Stimulated activated CD8-positive, alpha-beta memory T cell treated with anti-CD3 and anti-CD28 coated beads, Interleukin-7, amount 100 ng/mL, for 24 hours (primary cell): Measurements from ENCODE around the gene TBC1D22A.

ENCODE experiments used
- DNase-seq: peaks from one replicate; pipeline ENCODE4 v3.0.0-alpha.2; 2020; ENCODE audit warnings: low read depth

The TBC1D22A gene

DNA sequence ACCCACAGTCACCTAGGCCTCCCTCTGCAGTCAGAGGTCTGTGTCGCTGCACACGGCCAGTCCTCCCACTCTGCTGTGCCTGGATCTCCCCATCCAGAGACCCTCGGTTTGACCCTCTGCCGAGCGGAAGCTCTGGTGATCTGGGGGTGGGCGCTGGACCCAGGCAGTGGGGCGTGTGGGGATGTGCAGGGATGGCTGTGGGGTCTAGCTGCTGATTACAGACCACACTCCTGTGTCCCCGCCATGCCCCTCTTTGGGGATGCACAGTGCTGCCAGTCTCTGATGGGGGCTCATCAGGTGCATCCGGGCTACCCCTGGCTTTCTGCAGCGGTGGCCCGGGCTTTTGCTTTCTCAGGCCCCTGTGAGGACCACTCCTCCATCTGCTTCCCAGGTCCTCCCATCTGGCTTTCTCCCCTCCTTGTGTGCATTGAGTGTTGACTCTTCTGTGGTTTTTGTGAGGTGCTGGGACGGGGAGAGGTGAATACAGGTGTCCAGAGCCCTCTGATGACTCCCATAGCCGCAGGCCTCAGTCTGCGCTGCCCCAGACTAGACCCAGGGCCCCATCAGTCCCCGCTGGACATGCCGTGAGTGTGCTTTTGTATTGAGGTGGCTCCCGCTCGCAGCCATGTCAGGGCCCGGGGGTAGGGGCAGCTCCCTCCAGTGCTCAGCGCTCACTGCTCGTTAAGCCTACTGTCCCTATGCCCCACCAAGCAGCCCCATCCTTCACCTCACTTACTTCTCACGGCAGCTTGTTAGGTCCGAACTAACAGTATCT is 251.6 kb downstream of the TBC1D22A start:
- DNase-seq = no peak

DNA sequence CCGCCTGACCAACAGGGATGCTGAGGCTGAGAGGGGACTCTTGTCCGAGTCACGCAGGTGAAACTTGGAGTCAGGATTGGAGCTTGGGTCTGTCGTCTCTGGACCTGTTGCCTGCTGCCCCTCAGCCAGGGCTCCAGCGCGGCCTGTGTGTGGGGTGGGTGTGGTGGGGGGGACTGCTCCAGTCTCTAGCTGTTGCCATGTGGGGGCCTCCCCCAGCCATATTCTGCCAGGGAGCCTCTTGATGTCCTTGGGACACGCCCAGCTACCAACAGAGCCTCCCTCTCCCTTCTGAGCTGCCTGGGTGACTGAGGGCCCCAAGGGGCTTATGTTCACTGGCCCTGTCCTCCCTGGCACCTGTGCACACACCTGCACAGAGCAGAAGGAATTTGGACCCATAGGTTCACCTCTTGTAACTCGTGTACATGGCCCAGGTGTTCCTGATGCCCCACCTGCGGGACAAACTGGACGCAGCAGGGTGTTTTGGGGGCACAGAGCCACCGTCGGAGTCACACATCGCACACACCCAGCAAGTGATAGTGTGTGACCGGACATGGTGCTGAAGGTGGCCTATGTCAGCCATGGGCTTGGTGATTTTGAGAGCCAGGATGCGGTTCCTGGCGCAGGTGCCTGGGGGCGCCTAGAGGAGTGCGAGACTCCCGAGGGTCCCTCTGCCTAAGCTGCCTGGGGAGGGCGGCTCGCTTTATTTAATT is 252.3 kb downstream of the TBC1D22A start:
- DNase-seq = no peak

DNA sequence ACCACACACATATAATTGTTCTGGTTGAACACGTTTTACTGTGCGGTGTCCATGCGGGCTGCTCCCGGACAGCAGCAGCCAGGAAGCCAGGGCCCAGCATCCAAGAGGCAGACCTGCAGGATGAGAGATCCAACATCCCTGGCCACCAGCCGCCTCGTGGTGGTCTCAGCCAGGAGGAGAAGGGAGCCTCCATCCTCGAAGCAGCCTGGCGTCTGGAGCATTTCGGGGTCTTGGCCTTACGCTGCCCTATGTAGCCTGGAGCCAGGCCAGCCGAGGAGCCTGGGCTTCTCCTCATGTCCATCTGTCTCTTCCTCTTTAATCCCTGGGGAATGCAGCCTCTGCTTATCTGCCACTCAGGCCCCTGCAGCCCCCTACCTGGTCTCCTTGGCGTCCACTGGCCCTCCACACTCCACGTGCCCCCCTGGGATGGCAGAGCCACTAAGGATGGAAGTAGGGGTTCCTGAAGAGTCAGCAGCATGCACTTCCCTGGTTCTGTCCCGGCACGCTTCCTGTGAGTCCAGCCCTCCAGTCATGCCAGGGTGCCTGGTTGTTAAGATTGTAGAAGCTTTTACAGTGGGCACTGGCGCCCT is 253.2 kb downstream of the TBC1D22A start:
- no peak for DNase-seq

DNA sequence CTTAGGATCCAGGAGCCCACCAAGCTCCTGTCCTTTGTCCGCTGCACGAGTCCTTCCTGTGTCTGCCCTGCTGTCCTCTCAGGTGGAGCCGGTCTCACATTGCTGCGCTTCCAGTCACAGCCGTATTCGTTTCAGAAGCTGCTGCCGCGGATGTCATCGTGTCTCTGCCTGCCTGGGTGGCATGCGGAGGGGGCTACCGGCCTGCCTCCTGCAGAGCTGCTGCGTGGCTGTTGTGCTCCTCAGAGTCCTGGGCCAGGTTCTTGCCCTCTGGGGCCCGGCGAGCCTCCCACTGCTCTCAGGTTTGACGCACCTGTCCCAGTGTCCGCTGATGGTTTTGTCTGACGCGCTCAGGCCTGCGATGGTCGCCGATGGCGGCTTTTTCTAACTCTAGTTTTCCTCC is 254.2 kb downstream of the TBC1D22A start:
- DNase-seq = no peak

DNA sequence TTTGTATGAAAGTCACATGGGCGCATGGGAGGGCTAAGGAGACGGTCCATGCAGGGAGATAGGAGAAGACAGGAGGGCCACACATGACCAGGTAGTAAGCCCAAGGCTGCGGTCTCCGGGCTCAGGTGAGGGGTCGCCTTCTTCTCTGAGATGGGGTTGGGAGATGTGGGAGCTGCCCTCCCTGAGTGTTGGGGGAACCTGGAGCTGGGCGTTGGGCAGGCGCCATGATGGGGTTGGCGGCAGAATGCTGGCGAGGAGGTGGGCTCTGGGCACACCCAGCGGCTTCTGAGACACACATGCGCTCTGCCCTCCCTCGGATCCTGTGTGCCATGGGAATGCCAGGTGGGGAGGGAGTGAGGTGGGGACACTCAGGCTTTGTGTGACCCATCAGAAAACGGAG is 254.8 kb downstream of the TBC1D22A start:
- DNase-seq = no peak

DNA sequence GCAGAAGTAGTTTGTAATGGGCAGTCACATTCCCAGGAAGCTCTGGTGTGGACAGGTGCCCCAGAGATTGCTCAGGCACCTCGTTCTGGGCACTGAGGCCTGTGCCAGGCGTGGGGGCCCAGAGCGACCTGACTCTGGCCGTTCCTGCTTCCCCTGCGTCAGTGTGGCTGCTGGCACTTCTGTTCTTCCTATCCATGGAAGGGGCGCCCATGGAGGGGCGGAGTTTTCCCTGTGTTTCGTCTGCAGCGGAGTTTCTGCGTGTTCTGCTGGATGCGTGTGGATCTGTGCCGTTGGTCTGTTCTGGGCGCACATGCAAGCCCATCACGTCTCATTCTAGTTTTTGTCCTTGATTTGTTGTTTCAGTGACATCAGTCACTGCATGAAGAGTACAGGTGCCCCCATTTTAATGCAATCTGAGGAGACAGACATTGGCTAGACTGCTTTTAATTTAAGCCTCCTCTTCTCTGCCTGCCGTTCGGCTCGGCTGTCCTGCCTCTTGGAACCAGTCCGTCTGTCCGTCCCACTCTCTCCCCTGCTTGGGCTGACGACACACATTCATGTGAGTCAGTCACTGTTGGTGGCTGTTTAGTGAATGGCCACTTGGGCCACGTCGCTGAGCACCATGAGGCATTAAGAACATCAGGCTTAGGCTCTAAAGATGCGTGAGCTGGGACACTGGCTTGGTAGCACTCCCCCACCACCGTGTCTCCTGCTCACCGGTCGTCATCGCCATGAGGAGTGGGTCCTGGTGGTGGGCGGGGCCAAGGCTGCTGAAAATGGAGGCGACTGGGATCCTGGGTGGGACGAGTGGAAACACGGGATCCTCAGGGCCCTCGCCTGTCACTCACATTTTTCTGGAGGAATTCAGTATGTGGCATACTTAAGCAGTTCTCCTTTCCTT is 255.8 kb downstream of the TBC1D22A start:
- DNase-seq = no peak

DNA sequence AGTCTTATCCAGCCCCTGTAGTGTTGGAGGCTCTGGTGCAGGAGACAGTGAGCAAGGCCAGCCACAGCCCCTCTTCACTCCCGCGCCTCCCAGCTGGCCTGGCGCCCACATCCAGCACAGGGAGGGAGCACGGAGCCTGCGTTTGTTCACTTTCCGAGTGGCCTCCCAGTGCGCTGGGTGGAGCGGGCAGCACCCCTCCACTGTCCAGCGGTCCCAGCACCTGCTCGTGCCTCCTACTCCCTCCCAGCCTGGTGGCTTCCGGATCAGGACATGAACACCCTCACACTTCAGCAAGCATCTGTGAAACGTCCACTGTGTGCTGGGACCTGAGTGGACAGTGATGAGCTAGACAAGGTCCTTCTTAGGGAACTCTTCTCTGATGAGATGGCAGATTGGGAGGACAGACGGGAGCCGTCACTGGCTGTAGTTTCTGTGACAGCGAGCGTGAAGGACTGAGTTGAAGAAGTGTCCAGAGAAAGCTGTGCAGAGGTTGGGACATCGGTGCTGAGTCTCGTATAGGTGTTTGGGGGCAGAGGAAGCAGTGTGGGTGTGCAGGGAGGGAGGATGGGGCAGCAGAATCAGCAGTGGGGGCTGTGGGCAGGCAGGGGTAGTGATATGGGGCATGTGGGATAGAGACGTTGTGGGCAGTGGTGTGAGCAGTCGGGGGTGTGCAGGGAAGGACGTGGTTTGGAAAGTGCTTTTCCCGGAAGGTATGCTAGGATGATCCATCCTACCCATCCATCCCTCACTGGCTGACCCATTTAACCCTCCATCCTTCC is 256.8 kb downstream of the TBC1D22A start:
- no peak for DNase-seq

GRCh38 chr22:47020166-47020565 is 257.7 kb downstream of the TBC1D22A start:
- DNase-seq = no peak

DNA sequence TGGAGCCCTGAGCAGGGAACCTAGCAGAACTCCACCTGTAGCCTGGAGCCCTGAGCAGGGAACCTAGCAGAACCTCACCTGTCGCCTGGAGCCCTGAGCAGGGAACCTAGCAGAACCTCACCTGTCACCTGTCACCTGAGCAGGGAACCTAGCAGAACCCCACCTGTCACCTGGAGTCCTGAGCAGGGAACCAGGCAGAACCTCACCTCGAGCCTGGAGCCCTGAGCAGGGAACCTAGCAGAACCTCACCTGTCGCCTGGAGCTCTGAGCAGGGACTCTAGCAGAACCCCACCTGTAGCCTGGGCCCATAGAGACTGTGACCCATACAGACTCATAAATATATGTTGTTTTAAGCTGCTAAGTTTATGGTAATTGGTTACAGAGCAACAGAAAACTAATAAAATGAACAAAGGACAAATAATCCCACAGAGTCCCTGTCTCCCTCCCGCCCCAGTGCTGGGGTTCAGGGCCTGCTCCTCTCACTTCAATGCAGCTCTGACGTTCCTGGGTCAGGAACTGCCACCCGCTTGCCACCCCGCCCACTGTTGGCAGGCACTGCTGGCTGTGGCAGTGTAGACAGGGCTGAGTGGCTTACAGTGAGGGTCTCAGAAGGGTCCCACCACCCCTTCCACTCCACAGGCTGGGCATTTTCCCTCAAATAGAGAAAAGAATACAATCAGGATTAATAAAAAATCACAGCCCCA is 259.1 kb downstream of the TBC1D22A start:
- no peak for DNase-seq

- DNase-seq = no peak
Observed at GRCh38 chr22:47022075-47022473, 259.6 kb downstream of the TBC1D22A start.

DNA sequence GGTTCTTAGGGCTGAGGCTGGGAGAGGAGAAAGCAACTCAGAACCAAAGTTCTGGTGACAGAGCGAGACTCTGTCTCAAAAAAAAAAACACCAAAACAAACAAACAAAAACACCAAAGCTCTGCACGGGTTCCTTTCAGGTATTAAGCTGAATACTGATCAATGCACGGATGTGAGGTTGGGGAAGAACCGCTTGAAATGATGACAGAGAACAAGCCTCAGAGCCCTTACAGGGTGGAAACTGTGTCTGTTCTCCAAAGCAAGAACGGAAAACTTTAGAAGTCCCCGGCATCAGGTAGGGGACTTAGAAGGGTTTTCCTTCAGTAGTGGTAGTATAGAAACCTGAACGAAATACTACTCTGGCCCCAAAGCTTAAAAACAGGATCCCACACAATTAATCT is 260.0 kb downstream of the TBC1D22A start:
- no peak for DNase-seq

GRCh38 chr22:47023871-47024270 is 261.4 kb downstream of the TBC1D22A start:
- no peak for DNase-seq

DNA sequence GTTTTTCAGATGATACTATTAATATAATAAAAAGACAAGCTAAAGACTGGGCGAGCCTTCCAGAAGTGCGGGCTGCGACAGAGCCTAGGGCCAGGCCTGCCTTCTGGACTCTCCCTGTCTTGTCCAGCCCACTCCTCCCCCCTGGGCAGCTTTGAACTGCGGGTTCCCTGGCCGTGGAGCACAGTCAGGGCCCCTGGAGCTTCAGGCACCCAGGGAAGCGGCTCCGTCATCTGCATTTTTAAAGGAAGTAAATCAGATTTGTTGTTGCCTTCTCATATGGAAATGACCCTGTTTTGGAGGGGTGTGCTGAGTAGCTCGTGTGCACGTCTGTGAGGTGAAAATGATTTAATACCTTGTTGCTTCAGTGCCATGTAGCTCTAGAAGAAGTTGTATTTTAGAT is 265.3 kb downstream of the TBC1D22A start:
- no peak for DNase-seq

DNA sequence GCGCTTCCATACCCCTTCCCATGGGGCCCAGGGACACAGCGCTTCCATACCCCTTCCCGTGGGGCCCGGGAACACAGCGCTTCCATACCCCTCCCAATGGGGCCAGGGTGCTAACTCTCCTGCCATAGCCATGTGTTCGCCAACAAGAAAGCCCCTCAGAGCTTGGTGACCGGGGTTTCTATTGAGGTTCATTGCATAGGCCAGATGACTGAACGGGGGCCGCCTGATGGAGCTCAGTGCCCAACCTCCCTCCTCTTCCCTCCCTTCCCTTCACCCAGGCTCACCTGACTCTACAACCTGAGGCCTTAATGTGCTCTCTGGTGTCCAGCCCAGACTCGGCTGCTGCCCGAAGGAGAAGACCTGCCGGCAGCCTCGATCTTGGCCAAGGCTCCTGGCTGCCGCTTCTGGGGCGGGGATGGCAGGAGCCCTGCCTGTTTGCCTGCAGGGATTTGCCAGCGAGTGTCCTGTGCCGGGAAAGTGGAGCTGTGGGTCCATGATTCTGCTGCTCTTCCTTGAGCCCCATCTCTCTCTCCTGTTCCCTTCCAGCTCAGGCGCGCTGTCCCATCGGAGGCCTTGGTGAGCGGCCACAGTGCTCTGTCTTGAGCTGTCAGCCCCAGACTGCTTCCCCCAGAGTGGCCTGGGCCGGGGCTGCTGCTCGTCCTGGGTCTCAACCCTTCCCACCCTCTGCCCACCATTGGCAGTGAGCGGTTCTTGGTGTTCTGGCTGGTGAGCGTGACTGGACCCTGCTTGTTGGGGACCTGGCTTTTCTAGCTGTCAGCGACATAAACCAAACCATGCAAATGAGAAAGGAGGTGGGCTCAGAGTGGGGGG is 267.0 kb downstream of the TBC1D22A start:
- DNase-seq = no peak

DNA sequence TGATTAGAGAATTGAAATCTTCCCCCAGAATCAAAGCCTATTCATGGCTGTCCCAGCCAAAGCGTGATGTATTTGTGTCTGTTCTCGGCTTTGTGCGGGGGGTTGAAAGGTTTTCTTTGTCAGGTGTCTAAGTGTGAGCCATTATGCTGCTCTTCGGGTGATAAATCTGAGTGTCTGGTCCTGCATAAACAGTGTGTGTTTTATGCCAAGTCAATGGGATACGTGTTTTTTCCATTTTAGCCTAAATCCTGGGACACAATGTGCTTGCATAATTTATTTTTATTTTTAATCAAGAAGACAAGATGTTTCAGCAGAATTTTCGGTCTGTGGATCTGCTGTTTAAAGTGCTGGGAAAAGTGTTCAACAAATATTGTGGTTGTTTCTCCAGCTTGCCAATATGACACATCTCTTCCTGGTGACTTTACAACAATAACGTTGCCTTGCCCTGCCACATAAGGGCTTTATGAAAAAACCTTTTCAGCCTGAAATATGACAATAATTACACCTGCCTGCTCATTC is 267.8 kb downstream of the TBC1D22A start:
- DNase-seq = no peak

DNA sequence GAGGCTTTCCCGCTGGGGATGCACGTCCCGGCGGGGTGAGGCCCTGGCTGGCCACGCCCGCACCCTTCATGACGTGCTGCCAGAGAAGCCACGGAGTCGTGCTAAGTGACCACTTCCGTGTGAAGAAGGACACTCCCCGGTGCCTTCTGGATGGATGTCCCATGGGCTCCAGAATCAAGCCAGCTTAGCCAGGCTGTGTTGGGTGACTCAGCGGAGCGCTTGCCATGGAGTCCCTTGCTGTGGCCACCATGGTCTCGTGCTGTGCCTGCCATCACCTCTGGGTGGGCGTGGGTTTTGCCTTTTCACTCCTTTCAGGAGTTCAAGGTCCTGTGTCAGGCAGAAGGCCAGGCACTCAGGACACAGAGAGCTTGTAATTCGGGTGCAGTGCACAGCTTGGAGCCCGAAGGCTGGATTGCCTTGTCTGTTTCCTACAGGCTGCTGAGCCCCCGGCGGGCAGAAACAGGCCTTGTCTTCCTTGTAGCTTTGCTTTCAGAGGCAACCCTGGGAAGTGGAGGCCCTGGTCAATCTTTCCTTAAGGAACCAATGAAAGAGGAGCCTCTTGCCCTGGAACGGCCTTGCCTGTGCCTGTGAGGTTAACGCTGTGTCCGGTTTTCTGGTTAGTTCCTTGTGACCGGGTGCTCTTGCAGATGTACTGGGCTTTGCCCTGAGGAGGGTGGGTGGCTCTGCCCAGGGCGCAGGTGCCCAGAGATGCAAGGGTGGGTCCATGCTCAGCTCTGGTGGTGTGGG is 268.6 kb downstream of the TBC1D22A start:
- DNase-seq = no peak

GRCh38 chr22:47031628-47031915 is 269.1 kb downstream of the TBC1D22A start:
- no peak for DNase-seq

GRCh38 chr22:47032091-47032943 is 269.9 kb downstream of the TBC1D22A start:
- DNase-seq = no peak
